CD4-positive, alpha-beta T cell treated with Interleukin-6 for 4 hours (primary cell): ENCODE results near the gene PFN4.

ENCODE experiments used
- DNase-seq: peaks from one replicate; pipeline ENCODE4 v3.0.0-alpha.2; 2020; ENCODE audit warnings: mixed read lengths

Gene PFN4

DNA sequence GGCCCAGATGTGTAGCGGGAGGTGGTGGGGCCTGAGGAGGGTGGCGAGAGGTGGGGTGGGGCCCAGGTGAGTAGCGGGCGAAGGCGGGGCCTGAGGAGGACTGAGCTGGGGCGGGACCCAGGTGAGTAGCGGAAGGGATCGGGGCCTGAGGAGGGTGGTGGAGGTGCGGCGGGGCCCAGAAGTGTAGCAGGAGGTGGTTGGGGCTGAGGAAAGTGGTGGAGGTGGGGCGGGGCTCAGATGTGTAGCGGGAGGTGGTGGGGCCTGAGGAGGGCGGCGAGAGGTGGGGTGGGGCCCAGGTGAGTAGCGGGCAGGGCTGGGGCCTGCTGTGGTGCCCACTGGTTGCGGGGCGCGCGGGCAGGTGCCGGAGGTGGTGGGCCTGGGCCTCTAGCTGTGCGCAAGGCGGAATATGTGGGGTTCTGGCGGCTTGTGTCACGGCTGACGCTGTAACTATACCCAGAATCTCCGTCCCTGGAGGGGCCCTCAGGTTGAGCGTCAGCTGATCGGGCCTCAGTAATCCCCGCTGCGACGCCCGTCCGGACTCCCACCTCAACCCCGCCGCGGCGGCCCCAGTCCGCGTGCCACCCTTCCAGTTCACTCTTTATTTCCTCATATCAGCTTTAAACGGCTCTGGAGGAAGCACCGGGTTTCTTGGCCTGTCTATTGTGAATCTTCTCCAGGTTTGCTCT is 46.1 kb downstream of the PFN4 start:
- DNase-seq: no peak

DNA sequence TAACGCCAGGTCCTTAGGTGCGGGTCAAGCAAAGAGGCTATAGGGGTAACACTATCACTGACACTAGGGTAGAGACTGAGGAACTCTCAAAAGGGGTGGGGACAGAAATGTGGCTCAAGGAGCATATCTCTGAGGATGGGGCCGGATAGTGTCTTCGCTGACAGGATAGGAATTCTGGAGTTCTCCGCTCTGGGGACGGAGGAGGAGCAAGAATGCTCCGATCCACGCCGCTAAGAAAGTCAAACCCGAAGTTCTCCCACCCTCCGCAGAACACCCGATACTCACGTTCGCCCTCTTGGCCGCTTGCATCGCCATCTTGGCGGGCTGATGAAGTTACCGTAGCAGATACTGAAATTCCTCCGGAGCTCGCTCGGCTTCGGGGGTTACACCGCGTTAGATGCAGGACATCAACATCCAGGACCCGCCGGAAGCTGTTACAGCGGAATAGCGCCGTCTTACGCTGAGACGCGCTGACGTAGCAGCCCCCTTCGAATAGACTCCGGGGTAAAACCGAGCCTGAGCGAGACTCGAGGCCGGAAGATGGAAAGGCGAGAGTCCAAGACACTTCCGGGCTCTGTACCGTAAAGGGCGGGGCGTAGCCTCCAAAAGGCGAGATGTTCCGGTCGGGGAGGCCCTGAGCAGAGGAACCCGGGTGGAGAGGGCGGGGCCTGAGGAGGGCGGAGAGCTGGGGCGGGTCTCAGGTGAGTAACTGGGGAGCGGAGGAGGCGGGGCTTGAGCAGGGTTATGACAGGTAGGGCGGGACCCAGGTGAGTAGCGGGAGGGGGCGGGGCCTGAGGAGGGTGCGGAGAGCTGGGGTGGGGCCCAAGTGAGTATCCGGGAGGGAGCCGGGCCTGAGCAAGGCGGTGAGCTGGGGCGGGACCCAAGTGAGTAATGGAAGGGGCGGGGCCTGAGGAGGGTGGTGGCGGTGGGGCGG is 47.0 kb downstream of the PFN4 start, which contains the start of gene SF3B6:
SF3B6 (minus strand) TSS at position 412 of the 934 bp plus-strand sequence; CDS start at position 315, 97 bp downstream.
- peak; percentile 100 for DNase-seq

DNA sequence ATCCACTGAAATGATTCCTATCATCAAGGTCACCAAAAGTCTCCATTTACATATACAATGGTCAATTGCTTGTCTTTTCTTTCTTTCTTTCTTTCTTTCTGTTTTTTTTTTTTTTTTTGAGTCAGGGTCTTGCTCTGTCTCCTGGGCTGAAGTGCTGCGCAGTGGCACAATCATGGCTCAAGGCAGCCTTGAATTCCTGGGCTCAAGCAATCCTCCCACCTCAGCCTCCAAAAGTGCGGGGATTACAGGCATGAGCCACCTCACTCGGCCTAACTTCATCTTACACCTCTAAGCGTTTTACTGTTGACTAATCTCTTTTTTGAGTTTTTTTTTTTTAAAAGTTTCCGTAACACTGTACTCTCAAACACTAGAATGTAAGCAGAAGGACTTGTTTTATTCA is 47.9 kb downstream of the PFN4 start:
- no peak for DNase-seq

DNA sequence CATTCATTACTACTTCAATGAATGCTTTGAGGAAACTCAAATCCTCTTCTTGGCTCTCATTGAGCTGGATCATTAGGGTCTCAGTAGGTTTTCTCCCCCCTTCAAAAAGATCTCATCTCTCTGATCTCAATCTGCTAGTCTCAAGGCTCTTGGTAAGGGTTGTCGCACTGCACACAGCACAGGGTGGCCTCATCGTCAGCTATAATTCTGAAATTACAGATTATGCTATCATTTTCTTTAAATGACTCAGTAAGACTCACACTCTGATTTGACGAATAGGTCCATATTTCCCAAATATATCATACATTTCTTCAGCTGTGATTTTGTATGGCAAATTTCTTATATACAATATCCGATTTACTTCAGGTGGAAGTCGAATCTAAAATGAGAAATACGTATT is 49.3 kb downstream of the PFN4 start:
- no peak for DNase-seq

DNA sequence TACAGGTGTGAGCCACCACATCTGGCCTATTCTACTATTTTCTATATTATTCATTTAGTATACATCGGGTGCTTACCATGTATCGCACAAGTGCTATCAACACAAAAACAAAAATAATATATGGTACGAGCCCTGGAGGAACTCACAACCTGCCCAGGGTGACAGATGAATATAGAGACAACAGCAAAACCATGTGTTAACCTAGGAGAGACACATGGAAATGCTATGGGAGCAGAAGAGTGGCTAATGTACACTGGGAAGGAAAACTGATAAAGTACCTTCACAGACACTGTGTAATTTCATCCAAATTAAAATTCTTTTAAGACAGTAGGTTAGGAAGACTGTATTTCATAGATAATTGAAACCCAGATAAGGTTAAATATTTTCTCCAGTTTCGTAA is 50.9 kb downstream of the PFN4 start:
- DNase-seq: no peak

DNA sequence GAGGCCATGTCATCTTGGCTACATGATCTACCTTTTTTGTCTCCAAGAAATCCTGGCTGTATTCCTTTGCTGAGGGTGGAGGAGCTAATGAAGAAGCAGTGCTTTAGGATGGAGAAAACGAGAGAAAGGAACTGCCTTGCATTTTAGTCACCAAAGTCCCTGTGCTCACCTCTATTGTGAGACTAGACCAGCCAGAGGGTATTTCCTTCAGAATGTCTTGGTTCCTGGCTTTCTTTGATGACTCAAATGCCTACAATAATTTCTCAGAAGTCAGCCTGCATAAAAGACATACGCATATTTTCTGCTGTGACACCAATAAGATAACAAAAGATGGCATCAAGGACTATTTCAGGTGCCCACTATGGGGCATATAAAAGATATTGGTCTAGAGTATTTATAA is 57.8 kb downstream of the PFN4 start:
- no peak for DNase-seq
